Measurements from ENCODE around the gene PREX1. TPM values are rescaled to one million over a fixed set of nuclear protein-coding genes. Genes with fewer than 3 reads are reported as not detected.
"Not testable (repeated sequence)": the region's sequence is repeated elsewhere in the genome, so short reads cannot be mapped to it uniquely, and the experiment has no call there.

Gene PREX1
- total RNA-seq, 1 donor from 2014 or later, result 248 TPM

DNA sequence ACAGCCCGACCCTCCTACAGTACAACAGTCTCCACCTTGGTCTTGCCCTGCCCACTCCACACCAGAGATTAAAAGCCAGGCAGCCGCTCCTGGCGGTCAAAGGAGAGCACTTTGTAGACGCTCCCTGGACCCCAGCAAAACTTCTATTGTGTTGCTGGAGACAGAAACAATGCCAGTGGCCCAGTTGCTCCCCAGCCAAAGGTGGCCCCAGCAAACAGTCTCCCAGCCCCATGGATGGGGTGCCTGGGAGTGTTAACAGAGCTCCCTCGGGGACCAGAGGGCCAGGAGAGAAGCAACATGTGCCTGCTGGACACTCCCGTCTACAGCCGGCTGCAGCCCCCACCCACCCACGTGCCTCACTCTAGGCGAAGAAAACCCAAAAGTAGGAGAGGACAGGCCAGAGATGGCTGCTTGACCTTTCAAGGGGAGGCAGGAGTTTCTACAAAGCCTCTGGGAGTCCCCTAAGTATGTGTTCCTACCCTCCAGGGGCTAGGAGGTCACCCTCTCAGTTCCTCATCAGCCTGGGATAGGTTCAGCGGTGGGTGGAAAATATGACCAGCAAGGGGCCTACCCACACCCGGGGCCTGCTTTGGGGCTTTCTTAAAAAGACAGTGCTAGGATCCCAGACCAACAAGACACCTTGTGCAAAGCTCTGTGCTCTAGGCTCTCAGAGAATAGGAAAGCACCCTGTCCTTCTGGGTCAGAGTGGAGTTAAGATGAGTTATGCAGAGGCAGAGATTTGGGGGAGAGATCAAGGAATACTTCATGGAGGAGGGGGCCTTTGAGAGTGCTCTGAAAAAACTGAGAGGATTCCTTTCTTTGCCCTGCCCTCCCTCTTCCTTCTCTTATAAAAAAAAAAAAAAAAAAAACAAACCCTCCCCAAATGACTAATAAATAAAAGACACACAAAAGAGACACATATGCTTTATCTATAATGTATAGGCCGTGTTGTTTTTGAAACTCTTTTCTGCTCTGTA, 19.0 kb upstream of the PREX1 start:
- H3K36me3 Mint-ChIP-seq (ENCODE audit: low read depth, unreplicated experiment), result no peaks in the 10 kb centered on the region
- H3K27me3 Mint-ChIP-seq (ENCODE audit: unreplicated experiment), result no peaks in the 10 kb centered on the region
- peak; percentile 40 for DNase-seq (ENCODE audit: low spot score)
- H3K27ac Mint-ChIP-seq (ENCODE audit: unreplicated experiment), result no peak overlapping the region
- peaks cover 7% of the 10 kb centered on the region for H3K4me1 Mint-ChIP-seq (ENCODE audit: unreplicated experiment)
- H3K4me3 Mint-ChIP-seq (ENCODE audit: unreplicated experiment), result no peak overlapping the region
- no peaks in the 10 kb centered on the region for H3K9me3 Mint-ChIP-seq (ENCODE audit: unreplicated experiment)
- TF ChIP-seq, protein P1, sequence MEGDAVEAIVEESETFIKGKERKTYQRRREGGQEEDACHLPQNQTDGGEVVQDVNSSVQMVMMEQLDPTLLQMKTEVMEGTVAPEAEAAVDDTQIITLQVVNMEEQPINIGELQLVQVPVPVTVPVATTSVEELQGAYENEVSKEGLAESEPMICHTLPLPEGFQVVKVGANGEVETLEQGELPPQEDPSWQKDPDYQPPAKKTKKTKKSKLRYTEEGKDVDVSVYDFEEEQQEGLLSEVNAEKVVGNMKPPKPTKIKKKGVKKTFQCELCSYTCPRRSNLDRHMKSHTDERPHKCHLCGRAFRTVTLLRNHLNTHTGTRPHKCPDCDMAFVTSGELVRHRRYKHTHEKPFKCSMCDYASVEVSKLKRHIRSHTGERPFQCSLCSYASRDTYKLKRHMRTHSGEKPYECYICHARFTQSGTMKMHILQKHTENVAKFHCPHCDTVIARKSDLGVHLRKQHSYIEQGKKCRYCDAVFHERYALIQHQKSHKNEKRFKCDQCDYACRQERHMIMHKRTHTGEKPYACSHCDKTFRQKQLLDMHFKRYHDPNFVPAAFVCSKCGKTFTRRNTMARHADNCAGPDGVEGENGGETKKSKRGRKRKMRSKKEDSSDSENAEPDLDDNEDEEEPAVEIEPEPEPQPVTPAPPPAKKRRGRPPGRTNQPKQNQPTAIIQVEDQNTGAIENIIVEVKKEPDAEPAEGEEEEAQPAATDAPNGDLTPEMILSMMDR (IDR thresholded peaks at IDR 0.05; ENCODE audit: unreplicated experiment), result no peak

DNA sequence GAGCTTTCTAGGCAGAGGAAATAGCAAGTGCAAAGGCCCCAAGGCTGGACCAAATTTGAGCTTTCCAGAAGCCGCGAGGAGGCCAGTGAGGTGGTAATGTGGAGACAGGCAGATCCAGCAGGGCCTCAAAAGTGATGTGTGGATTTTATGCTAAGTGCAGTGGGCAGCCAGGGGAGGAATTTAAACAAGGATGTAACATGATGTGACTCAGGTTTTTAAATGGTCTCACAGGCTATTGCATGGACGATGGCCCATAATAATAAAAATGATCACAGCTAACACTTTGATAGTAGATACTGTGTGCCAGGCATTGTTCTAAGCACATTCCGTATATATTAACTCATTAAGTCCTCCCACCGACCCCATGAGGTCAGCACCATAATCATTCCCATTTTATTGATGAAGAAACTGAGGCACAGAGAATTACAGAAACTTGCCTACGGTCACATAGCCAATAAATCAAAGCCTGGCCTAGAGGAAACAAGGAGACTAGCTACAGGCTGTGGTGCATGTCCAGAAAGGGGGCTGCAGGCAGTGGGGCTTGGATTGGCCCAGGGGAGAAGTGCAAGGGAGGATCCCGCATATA, 18.0 kb upstream of the PREX1 start:
- no peak for DNase-seq (ENCODE audit: low spot score)
- Mint-ChIP-seq H3K4me3 (ENCODE audit: unreplicated experiment) (peak overlapping the region; percentile 27), H3K9me3 (ENCODE audit: unreplicated experiment) (no peaks in the 10 kb centered on the region), H3K27ac (ENCODE audit: unreplicated experiment) (no peak overlapping the region), H3K4me1 (ENCODE audit: unreplicated experiment) (peaks cover 7% of the 10 kb centered on the region), H3K27me3 (ENCODE audit: unreplicated experiment) (no peaks in the 10 kb centered on the region), H3K36me3 (ENCODE audit: low read depth, unreplicated experiment) (no peaks in the 10 kb centered on the region)
- TF ChIP-seq, protein P1 (IDR thresholded peaks at IDR 0.05; ENCODE audit: unreplicated experiment), result no peak

DNA sequence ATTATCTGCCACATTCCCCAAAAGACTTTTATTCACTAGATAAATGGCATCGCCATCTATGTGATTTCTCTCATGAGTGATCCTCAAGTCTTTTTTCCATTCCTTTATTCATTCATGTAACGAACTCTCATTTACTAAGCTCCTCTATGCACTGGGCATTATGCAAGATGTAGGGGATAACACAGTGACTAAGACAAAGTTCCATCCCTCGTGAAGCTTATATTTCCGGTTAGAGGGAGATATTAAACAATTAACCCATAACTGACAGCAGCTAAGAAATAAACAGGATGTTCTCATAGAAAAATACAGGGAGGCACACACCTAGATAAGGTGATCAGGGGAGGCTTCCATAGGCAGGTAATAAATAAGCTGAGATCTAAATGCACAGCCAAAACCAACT, 17.2 kb upstream of the PREX1 start:
- Mint-ChIP-seq H3K4me3 (ENCODE audit: unreplicated experiment) (no peak overlapping the region), H3K27ac (ENCODE audit: unreplicated experiment) (no peak overlapping the region), H3K36me3 (ENCODE audit: low read depth, unreplicated experiment) (no peaks in the 10 kb centered on the region), H3K27me3 (ENCODE audit: unreplicated experiment) (no peaks in the 10 kb centered on the region), H3K9me3 (ENCODE audit: unreplicated experiment) (no peaks in the 10 kb centered on the region), H3K4me1 (ENCODE audit: unreplicated experiment) (peaks cover 7% of the 10 kb centered on the region)
- TF ChIP-seq, protein P1 (IDR thresholded peaks at IDR 0.05; ENCODE audit: unreplicated experiment), result no peak
- no peak for DNase-seq (ENCODE audit: low spot score)

DNA sequence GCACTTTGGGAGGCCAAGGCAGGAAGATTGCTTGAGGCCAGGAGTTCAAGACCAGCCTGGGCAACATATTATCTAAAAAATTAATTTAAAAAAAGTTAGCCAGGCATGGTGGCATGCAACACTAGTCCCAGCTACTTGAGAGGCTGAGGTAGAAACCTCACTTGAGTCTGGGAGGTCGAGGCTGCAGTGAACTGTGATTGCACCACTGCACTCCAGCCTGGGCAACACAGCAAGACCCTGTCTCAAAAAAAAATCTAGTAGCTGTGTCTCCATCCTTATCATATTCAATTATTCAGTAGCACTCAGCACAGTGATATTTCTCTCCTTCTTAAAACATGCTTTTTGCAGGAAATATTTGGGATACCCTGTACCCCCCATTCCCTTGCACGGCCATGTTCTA, 16.1 kb upstream of the PREX1 start:
- DNase-seq (ENCODE audit: low spot score); H3K27ac Mint-ChIP-seq (ENCODE audit: unreplicated experiment); H3K4me3 Mint-ChIP-seq (ENCODE audit: unreplicated experiment); H3K27me3 Mint-ChIP-seq (ENCODE audit: unreplicated experiment); H3K9me3 Mint-ChIP-seq (ENCODE audit: unreplicated experiment); H3K36me3 Mint-ChIP-seq (ENCODE audit: low read depth, unreplicated experiment): not testable (repeated sequence)
- peaks cover 10% of the 10 kb centered on the region for H3K4me1 Mint-ChIP-seq (ENCODE audit: unreplicated experiment)

DNA sequence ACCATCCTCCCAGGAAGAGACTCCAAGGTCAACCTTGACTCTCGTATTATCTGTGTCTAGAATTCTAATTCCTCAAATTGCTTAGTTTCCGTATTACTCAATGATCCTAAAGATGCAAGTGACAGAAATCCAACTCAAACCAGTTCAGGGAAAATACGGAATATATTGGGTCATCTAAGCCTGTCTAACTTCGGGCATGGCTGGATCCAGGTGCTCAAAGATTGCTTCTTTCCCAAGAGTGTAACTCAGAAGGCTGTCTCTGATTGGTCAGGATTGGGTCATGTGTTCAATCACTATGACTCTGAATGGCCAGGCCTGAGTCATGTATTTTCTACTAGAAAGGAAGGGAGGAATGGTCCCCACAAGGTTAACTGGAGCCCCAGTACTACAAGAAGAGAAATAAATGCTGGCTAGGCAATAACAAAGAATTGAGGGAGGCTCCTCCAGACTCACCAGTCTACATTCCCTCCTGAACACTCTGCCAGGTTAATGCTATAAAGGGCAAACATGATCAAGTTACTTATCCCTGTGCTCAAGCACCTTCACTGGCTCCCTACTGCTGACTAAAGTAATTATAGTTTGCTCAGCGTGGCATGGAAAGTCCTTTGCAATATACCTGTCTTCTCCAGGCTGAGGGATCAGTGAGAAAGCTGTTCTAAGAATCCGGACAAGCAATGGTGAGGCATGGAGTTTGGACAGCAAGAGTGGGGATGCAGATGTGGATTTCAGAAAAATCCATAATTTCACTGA, 15.4 kb upstream of the PREX1 start:
- Mint-ChIP-seq H3K36me3 (ENCODE audit: low read depth, unreplicated experiment) (no peaks in the 10 kb centered on the region), H3K9me3 (ENCODE audit: unreplicated experiment) (no peaks in the 10 kb centered on the region), H3K4me3 (ENCODE audit: unreplicated experiment) (no peak overlapping the region), H3K4me1 (ENCODE audit: unreplicated experiment) (peaks cover 10% of the 10 kb centered on the region), H3K27ac (ENCODE audit: unreplicated experiment) (no peak overlapping the region), H3K27me3 (ENCODE audit: unreplicated experiment) (no peaks in the 10 kb centered on the region)
- TF ChIP-seq, protein P1 (IDR thresholded peaks at IDR 0.05; ENCODE audit: unreplicated experiment), result no peak
- DNase-seq (ENCODE audit: low spot score), result no peak
